ENCODE results near the gene ITPR1. TPM values are rescaled to one million over a fixed set of nuclear protein-coding genes. Genes with fewer than 3 reads are reported as not detected.

Gene ITPR1
- total RNA-seq, 1 donor from 2014 or later, result 90.8 TPM

GRCh38 chr3:4797201-4797705 is 304.1 kb downstream of the ITPR1 start:
- intact Hi-C loops (cut with micrococcal nuclease), result no loop called here

GRCh38 chr3:4799266-4800256 is 306.4 kb downstream of the ITPR1 start:
- intact Hi-C loops (cut with micrococcal nuclease), result loop anchor here (2.0 kb wide), 1 partner anchor 21 kb away; no protein-coding TSS in a partner anchor

GRCh38 chr3:4800595-4800994 is 307.4 kb downstream of the ITPR1 start:
- intact Hi-C loops (cut with micrococcal nuclease), result no loop called here

GRCh38 chr3:4801892-4802291 is 308.7 kb downstream of the ITPR1 start:
- intact Hi-C loops (cut with micrococcal nuclease), result no loop called here

GRCh38 chr3:4802903-4803302 is 309.8 kb downstream of the ITPR1 start:
- intact Hi-C loops (cut with micrococcal nuclease), result no loop called here

- intact Hi-C loops (cut with micrococcal nuclease), result loop anchor here (1.0 kb wide), 4 partner anchors 27 to 173 kb away; no protein-coding TSS in a partner anchor
Measured at GRCh38 chr3:4804161-4805058, 311.3 kb downstream of the ITPR1 start.

GRCh38 chr3:4805662-4806061 is 312.5 kb downstream of the ITPR1 start:
- intact Hi-C loops (cut with micrococcal nuclease), result loop anchor here (1.0 kb wide), 4 partner anchors 26 to 172 kb away; no protein-coding TSS in a partner anchor

- intact Hi-C loops (cut with micrococcal nuclease), result no loop called here
Measured at GRCh38 chr3:4806535-4807108, 313.5 kb downstream of the ITPR1 start.

GRCh38 chr3:4807381-4808280 is 314.5 kb downstream of the ITPR1 start:
- intact Hi-C loops (cut with micrococcal nuclease), result no loop called here

- intact Hi-C loops (cut with micrococcal nuclease), result no loop called here
Measured at GRCh38 chr3:4808637-4809036, 315.5 kb downstream of the ITPR1 start.

- intact Hi-C loops (cut with micrococcal nuclease), result no loop called here
Measured at GRCh38 chr3:4809922-4810321, 316.8 kb downstream of the ITPR1 start.

GRCh38 chr3:4812591-4812990 is 319.4 kb downstream of the ITPR1 start:
- intact Hi-C loops (cut with micrococcal nuclease), result no loop called here

GRCh38 chr3:4813909-4814304 is 320.8 kb downstream of the ITPR1 start:
- intact Hi-C loops (cut with micrococcal nuclease), result no loop called here

GRCh38 chr3:4814305-4814903 is 321.3 kb downstream of the ITPR1 start:
- intact Hi-C loops (cut with micrococcal nuclease), result no loop called here

- intact Hi-C loops (cut with micrococcal nuclease), result no loop called here
Measured at GRCh38 chr3:4814904-4815574, 321.9 kb downstream of the ITPR1 start.

- intact Hi-C loops (cut with micrococcal nuclease), result no loop called here
Measured at GRCh38 chr3:4816306-4816705, 323.2 kb downstream of the ITPR1 start.

- intact Hi-C loops (cut with micrococcal nuclease), result no loop called here
Measured at GRCh38 chr3:4816718-4817117, 323.6 kb downstream of the ITPR1 start.

- intact Hi-C loops (cut with micrococcal nuclease), result no loop called here
Measured at GRCh38 chr3:4817128-4817527, 324.0 kb downstream of the ITPR1 start.

GRCh38 chr3:4818164-4818563 is 325.0 kb downstream of the ITPR1 start:
- intact Hi-C loops (cut with micrococcal nuclease), result no loop called here

Data from T-helper 1 cell treated with Interleukin-12 subunit alpha and Interleukin-12 subunit beta and Interleukin-4 antibody, amounts not matched to agents 30 ng/mL and 1 ng/mL, for 36 hours (primary cell).